GM19099 (cell line): ENCODE data around the gene LGI4.

ENCODE experiments used
- POLR2A ChIP-seq: IDR thresholded peaks from 3 replicates; pipeline ENCODE4 v1.6.1; 2011; ENCODE audit warnings: low read depth; ENCODE audit not compliant: insufficient read length; ENCODE audit errors: extremely low read depth

The LGI4 gene

GRCh38 chr19:35093941-35094647, 40.8 kb downstream of the LGI4 start:
- no peak for TF ChIP-seq POLR2A

DNA sequence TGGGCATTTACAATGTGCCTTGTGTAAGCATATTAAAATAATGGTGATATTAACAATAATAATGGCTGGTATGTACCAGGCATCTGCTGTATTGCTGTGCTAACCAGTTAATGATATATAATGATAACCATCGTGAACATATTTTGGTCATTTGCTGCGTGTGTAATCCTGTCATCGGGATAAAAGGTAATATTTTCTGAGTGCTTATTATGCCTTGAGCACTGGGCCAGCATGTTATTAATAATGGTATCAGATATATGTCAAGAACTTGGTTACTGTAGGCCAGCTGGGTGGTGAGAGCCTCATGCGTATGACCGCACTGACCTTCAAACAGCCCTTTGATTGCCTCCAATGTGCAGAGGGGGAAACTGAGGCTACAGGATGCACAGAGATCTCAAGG, 41.4 kb downstream of the LGI4 start:
- TF ChIP-seq POLR2A = no peak

DNA sequence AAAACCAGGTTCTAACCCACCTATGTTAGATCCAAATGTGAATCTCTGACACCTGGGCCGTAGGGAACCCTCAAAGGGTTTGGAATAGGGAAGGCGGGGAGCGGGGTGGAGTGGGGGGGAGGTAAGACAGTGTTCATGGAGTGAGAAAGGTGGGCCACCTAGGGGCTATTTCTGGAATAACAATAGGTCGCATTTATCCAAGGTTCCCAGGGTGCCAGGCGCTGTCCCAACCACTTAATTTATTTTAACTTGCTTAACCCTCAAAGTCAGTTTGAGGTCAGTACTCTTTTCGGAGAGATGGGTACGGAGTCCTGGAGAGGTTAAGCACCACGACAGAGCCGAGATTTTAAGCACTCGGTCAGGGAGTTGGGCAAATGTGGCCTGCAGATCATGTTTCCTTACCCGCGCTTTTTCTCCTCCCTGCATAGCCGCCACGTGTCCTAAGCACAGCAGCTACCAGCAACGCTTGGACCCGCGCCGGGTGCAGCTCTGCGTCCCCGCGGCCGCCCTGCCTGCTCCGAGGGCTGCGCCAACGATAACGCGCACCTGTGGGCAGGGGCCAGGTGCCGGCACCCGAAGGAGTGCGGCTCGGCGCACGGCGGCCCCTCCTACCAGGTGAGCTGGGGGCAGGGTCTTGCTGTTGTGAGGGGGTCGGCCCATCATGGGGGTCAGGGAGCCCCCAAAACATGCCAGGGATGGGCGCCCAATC, 44.2 kb downstream of the LGI4 start:
- no peak for TF ChIP-seq POLR2A

GRCh38 chr19:35090160-35090505, 44.7 kb downstream of the LGI4 start:
- no peak for TF ChIP-seq POLR2A

GRCh38 chr19:35089554-35089953, 45.3 kb downstream of the LGI4 start:
- TF ChIP-seq POLR2A = no peak

DNA sequence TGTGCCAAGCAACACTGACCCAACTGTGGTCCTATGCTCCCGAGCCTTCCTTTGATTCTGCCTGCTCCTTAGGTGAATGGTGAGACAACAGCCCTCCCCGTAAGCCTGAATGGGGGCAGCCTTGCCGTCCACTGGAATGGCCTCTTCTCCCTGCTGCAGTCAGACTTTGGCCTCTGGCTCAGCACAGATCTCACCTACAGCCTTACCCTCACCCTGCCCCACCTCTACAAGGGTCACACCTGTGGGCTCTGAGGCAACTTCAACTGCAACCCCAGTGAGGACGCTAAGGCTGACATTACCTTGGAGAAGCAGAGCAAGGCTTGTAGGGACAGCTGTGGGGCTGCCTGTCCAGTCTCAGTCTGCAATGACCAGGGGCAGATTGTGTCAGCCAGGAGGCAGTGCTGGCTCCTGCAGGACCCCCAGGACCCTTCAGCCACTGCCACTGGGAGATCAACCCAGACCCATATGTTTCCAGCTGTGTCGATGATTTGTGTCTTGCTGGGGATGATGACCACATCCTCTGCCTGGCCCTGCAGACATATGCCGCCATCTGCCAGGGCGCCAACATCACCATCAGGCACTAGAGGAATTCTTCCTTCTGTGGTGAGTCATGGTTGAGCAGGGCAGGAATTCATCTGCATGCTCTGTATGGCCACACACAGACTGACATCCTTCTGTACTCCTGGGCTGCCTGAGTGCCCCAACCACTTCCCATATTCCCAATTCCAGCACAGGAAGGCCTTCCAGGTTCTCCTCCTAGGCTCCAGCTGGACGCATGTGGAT, 46.5 kb downstream of the LGI4 start:
- TF ChIP-seq POLR2A = no peak

GRCh38 chr19:35087393-35087792, 47.5 kb downstream of the LGI4 start:
- TF ChIP-seq POLR2A = no peak

DNA sequence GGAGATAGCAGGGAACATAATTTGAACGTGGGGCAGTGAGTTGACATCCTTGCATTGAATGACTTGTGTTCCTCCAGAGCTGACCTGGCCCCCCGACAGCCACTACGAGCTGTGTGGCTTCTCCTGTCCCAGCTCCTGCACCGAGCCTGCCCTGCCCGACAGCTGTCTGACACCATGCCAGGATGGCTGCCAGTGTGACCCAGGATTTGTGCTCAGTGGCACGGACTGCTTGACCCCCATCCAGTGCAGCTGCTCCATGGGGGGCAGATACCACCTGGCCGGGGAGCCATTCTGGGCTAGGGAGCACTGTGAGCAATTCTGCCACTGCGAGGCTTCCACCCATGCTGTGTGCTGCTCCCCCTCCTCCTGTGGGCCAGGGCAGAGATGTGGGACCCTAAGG, 48.4 kb downstream of the LGI4 start:
- TF ChIP-seq POLR2A = no peak

GRCh38 chr19:35085947-35086346, 48.9 kb downstream of the LGI4 start:
- no peak for TF ChIP-seq POLR2A

- TF ChIP-seq POLR2A = no peak
Observed at GRCh38 chr19:35084509-35084762, 50.4 kb downstream of the LGI4 start.

GRCh38 chr19:35083691-35084508, 51.0 kb downstream of the LGI4 start:
- no peak for TF ChIP-seq POLR2A

DNA sequence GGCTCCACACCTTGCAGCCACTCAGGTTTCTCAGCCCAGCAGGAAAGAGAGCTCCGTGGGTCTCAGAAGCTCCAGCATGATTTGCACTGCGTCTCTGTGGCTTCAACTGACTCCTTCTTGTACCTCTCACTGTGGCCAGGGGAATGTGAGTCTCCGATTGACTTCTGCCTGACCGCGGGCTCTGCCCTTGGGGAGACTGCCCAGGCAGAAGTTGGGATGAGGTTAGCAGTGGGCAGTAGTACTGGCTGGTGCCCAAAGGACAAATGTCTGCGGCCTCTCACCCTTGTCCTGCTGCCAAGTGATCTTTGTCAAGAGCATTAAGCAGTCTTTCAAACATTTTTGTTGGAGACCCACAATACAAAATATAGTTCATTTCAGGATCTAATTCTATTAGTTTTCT, 53.7 kb downstream of the LGI4 start:
- TF ChIP-seq POLR2A = no peak

GRCh38 chr19:35080613-35081170, 54.2 kb downstream of the LGI4 start:
- TF ChIP-seq POLR2A = no peak

GRCh38 chr19:35079826-35080225, 55.0 kb downstream of the LGI4 start:
- TF ChIP-seq POLR2A = no peak
